PC-9 (cell line): ENCODE data around the gene CADM1. TPM values are rescaled to one million over a fixed set of nuclear protein-coding genes. Genes with fewer than 3 reads are reported as not detected.

ENCODE experiments used
- BruUV-seq: library from RNA; stranded (reverse); fragments of 400-500 nt; replicated peaks from 2 replicates; lab custom pipeline; 2021; lab: Mats Ljungman, UMichigan
- CTCF ChIA-PET: fragments of 300-600 bp; sonication (Branson Sonifier 250); formaldehyde crosslinking; loops from one replicate; lab custom pipeline; 2022; ENCODE audit warnings: antibody characterized with exemption; lab: Charles Lee
- POLR2A ChIA-PET: fragments of 300-600 bp; sonication (Branson Sonifier 250); formaldehyde crosslinking; loops from one replicate; lab custom pipeline; 2022; ENCODE audit warnings: antibody characterized with exemption; ENCODE audit not compliant: unreplicated experiment; lab: Charles Lee
- DNase-seq, 2 experiments: peaks; one replicate each; pipeline versions ENCODE4 v3.0.0 to v3.0.0-alpha.2; 2015 to 2022; ENCODE audit warnings: mixed read lengths in 1 of 2
- H2AFZ ChIP-seq: fragments of 200-600 bp; sonication (generic); 2 replicates; pipeline ENCODE4 v1.8.1; 2017; ENCODE audit warnings: antibody characterized with exemption
- H3F3A ChIP-seq: fragments of 200-600 bp; sonication (generic); 2 replicates; pipeline ENCODE4 v1.8.1; 2017; ENCODE audit warnings: antibody characterized with exemption, mild to moderate bottlenecking, low read depth; ENCODE audit not compliant: insufficient read depth
- H3K27ac ChIP-seq: fragments of 200-600 bp; sonication (generic); 2 replicates; pipeline ENCODE4 v1.6.1; 2016; ENCODE audit warnings: mixed run types
- H3K27me3 ChIP-seq: fragments of 200-600 bp; sonication (generic); 2 replicates; pipeline ENCODE4 v1.6.1; 2016; ENCODE audit warnings: low read depth, mixed run types; ENCODE audit not compliant: insufficient read depth
- H3K36me3 ChIP-seq: fragments of 200-600 bp; sonication (generic); 2 replicates; pipeline ENCODE4 v1.6.1; 2016; ENCODE audit warnings: low read depth, mixed run types
- H3K4me1 ChIP-seq: fragments of 200-600 bp; sonication (generic); replicated peaks from 2 replicates; pipeline ENCODE4 v1.6.1; 2016; ENCODE audit warnings: mixed run types; ENCODE audit not compliant: insufficient read depth
- H3K4me2 ChIP-seq: fragments of 200-600 bp; sonication (generic); 2 replicates; pipeline ENCODE4 v1.6.1; 2017; ENCODE audit warnings: mixed run types
- H3K4me3 ChIP-seq: fragments of 200-600 bp; sonication (generic); 2 replicates; pipeline ENCODE4 v1.6.1; 2016; ENCODE audit warnings: mixed run types
- H3K79me2 ChIP-seq: fragments of 200-600 bp; sonication (generic); 2 replicates; pipeline ENCODE4 v1.6.1; 2017; ENCODE audit warnings: low read depth, mixed run types
- H3K9me2 ChIP-seq: fragments of 200-600 bp; sonication (generic); 2 replicates; pipeline ENCODE4 v1.8.1; 2017; ENCODE audit warnings: mild to moderate bottlenecking; ENCODE audit not compliant: insufficient read depth
- H3K9me3 ChIP-seq: fragments of 200-600 bp; sonication (generic); 2 replicates; pipeline ENCODE4 v1.8.1; 2016; ENCODE audit warnings: low read depth; ENCODE audit not compliant: insufficient read depth
- H4K20me1 ChIP-seq: fragments of 200-600 bp; sonication (generic); 2 replicates; pipeline ENCODE4 v1.8.1; 2017; ENCODE audit not compliant: insufficient read depth
- EZH2 ChIP-seq: fragments of 200-600 bp; sonication (generic); IDR thresholded peaks from 2 replicates; pipeline ENCODE4 v1.8.0; 2017; ENCODE audit warnings: antibody characterized with exemption, low read depth
- intact Hi-C: fragments of 100-400 bp; cut with micrococcal nuclease; formaldehyde crosslinking; loops from one replicate; pipeline ENCODE4 v1.10.0; 2022; ENCODE audit not compliant: unreplicated experiment
- total RNA-seq: library from RNA; stranded (reverse); gene quantifications from 2 replicates; pipeline ENCODE4 v1.2.3, GENCODE V29; 2021
- TF ChIP-seq, protein P1 (sequence below): fragments of 200-600 bp; sonication (generic); conservative IDR thresholded peaks from 2 replicates; pipeline ENCODE4 v1.6.1; 2017; ENCODE audit warnings: mixed run types, antibody characterized with exemption, mild to moderate bottlenecking, moderate library complexity

Gene CADM1
- total RNA-seq, 1 experiment from 2014 or later, result not detected

GRCh38 chr11:115348416-115348815 is 155.8 kb downstream of the CADM1 start:
- intact Hi-C loops, result no loop called here
- Histone ChIP-seq H3K27me3 (peaks cover 39% of the 10 kb centered on the region), H2AFZ (no peak overlapping the region), H3K36me3 (no peaks in the 10 kb centered on the region), H4K20me1 (no peaks in the 10 kb centered on the region), H3F3A (no peaks in the 10 kb centered on the region), H3K4me1 (no peaks in the 10 kb centered on the region), H3K79me2 (no peaks in the 10 kb centered on the region), H3K4me2 (no peak overlapping the region), H3K9me2 (no peaks in the 10 kb centered on the region), H3K4me3 (no peak overlapping the region), H3K27ac (no peak overlapping the region), H3K9me3 (no peaks in the 10 kb centered on the region)
- no TSS peak for BruUV-seq
- TF ChIP-seq, protein P1, sequence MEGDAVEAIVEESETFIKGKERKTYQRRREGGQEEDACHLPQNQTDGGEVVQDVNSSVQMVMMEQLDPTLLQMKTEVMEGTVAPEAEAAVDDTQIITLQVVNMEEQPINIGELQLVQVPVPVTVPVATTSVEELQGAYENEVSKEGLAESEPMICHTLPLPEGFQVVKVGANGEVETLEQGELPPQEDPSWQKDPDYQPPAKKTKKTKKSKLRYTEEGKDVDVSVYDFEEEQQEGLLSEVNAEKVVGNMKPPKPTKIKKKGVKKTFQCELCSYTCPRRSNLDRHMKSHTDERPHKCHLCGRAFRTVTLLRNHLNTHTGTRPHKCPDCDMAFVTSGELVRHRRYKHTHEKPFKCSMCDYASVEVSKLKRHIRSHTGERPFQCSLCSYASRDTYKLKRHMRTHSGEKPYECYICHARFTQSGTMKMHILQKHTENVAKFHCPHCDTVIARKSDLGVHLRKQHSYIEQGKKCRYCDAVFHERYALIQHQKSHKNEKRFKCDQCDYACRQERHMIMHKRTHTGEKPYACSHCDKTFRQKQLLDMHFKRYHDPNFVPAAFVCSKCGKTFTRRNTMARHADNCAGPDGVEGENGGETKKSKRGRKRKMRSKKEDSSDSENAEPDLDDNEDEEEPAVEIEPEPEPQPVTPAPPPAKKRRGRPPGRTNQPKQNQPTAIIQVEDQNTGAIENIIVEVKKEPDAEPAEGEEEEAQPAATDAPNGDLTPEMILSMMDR, result no peak
- no peak for TF ChIP-seq EZH2
- ChIA-PET CTCF (no interaction called here), POLR2A (no interaction called here)
- DNase-seq, result no peak

GRCh38 chr11:115347106-115347505 is 157.1 kb downstream of the CADM1 start:
- Histone ChIP-seq H3K27me3 (peaks cover 26% of the 10 kb centered on the region; the same call in 1 of the 2 replicates), H3K9me3 (no peaks in the 10 kb centered on the region), H3K9me2 (no peaks in the 10 kb centered on the region), H3K4me1 (no peaks in the 10 kb centered on the region), H3K4me3 (no peak overlapping the region), H2AFZ (no peak overlapping the region), H3K4me2 (no peak overlapping the region), H4K20me1 (no peaks in the 10 kb centered on the region), H3F3A (no peaks in the 10 kb centered on the region), H3K79me2 (no peaks in the 10 kb centered on the region), H3K36me3 (no peaks in the 10 kb centered on the region), H3K27ac (no peak overlapping the region)
- ChIA-PET CTCF (no interaction called here), POLR2A (no interaction called here)
- intact Hi-C loops, result no loop called here
- no peak for DNase-seq
- BruUV-seq, result no TSS peak
- no peak for TF ChIP-seq EZH2
- TF ChIP-seq, protein P1, result no peak

- BruUV-seq, result no TSS peak
- no peaks in the 10 kb centered on the region for H3F3A ChIP-seq
- H3K9me2 ChIP-seq, result no peaks in the 10 kb centered on the region
- H3K9me3 ChIP-seq, result no peaks in the 10 kb centered on the region
- no peaks in the 10 kb centered on the region for H3K79me2 ChIP-seq
- H3K36me3 ChIP-seq, result no peaks in the 10 kb centered on the region
- intact Hi-C loops, result no loop called here
- no peak for DNase-seq
- TF ChIP-seq, protein P1, result no peak
- TF ChIP-seq EZH2, result no peak
- CTCF ChIA-PET, result no interaction called here
- POLR2A ChIA-PET, result no interaction called here
- H2AFZ ChIP-seq, result no peak overlapping the region
- H4K20me1 ChIP-seq, result no peaks in the 10 kb centered on the region
- no peaks in the 10 kb centered on the region for H3K4me1 ChIP-seq
- peaks cover 22% of the 10 kb centered on the region; the same call in 1 of the 2 replicates for H3K27me3 ChIP-seq
- H3K4me2 ChIP-seq, result no peak overlapping the region
- H3K4me3 ChIP-seq, result no peak overlapping the region
- H3K27ac ChIP-seq, result no peak overlapping the region
These were observed 158.4 kb downstream of the CADM1 start for GRCh38 chr11:115345840-115346239.
